Stimulated activated CD4-positive, alpha-beta T cell treated with anti-CD3 and anti-CD28 coated beads, Interleukin-4, amount 100 ng/mL, for 1 hour (primary cell): ENCODE measurements around the gene RYR2.
"Not testable (repeated sequence)": the region's sequence is repeated elsewhere in the genome, so short reads cannot be mapped to it uniquely, and the experiment has no call there.

ENCODE experiments used
- DNase-seq: peaks from one replicate; pipeline ENCODE4 v3.0.0-alpha.2; 2020

RYR2 gene

GRCh38 chr1:237591353-237591752 is 549.4 kb downstream of the RYR2 start:
- DNase-seq: no peak

GRCh38 chr1:237603036-237603568 is 561.1 kb downstream of the RYR2 start:
- DNase-seq: not testable (repeated sequence)

GRCh38 chr1:237608433-237608832 is 566.4 kb downstream of the RYR2 start:
- no peak for DNase-seq

- DNase-seq: no peak
Measured at GRCh38 chr1:237610157-237610556, 568.2 kb downstream of the RYR2 start.

- DNase-seq: no peak
Measured at GRCh38 chr1:237613984-237614383, 572.0 kb downstream of the RYR2 start.

DNA sequence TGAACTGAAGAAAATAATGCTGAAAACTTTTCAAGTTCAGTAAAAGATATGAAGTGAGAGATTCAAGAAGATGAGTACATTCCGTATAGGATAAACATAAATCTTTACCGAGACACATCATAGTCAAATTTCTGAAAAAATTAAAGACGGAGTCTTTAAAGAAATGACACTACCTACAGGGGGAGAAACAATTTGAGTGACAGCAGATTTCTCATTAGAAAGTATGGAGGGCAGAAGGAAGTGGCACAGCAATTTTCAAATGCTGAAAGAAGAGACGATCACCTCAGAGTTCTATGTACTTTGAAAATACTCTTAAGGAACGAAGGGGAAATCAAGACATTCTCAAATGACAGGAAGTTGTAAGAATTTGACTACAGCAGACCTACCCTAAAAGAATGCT is 577.6 kb downstream of the RYR2 start:
- no peak for DNase-seq

DNA sequence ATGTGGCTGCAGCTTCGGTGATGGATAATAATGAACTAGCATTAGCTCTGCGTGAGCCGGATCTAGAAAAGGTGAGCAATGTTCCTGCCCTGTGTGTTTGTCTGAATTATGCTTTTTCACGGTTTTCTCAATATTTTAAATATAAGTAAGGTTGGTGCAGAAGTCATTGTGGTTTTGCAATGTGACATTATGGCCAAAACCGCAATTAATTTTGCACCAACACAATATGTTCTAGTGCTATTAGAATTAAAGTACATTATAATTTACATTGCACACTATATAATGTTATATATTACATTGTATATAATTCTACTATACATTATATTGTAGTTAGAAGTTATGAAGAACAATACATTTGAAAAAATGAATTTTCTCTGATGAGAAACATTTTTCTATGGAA is 592.9 kb downstream of the RYR2 start:
- no peak for DNase-seq

- no peak for DNase-seq
Measured at GRCh38 chr1:237638555-237638954, 596.6 kb downstream of the RYR2 start.

DNA sequence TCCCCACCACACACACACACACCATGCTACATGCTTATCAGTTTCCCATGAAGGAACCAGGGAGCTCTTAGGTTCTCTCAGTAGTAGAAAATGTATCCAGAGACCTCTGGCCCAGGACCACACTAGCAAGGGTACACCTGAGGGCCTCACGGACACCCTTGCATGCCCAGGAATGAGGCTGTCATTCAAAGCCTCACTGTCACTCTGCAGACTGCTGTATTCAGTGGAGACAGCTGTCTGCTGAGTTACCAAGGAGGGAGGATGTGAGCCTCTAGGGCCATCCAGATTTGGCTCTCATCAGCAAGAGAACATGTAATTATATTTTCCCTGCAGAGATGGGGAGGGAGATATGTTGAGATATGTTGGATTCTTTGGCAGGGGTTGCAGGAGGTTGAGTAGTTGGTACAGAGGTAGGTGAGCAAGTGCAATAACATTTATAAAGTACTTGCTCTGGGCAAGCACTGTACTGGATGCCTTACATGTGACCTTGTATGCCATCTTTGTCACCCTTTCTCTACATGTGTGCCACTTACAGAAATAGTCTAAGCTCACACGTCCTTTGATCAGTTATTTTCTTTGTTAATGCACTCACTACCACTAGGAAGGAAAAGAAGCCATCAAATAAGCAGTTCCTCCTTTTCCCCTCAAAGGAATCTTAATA is 598.2 kb downstream of the RYR2 start:
- DNase-seq: no peak

DNA sequence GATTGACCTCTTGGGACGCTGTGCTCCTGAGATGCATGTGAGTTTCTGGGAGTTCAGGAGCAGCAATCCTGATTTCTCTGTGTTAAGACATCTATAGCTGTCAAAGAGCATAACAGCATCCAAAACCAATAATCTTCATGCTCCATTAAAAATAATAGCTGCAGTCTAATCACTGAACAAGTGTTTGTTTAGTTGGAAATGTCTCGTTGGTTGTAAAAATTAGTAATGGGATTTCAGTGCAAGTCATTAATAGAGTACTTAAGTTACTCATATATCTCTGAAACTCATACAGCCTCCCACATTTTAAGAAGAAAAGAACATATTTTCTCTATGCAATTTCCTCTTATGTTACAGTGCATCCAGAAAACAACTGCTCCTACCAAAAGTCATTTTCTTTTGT is 599.0 kb downstream of the RYR2 start:
- no peak for DNase-seq

GRCh38 chr1:237650809-237651208 is 608.8 kb downstream of the RYR2 start:
- no peak for DNase-seq

DNA sequence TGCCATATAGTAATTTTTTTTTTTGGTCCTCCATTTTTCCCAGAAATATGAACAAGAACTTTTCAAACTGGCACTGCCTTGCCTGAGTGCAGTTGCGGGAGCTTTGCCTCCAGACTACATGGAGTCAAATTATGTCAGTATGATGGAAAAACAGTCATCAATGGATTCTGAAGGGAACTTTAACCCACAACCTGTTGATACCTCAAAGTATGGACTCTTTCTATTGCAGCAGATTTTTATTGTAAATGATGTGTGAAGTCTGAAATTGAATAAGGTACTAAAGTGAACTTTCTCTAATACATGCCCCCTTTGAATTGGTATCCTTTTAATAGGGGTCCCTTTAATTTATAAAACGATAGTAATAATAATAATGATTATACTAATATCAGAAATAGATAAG is 613.8 kb downstream of the RYR2 start:
- no peak for DNase-seq

GRCh38 chr1:237664348-237664747 is 622.4 kb downstream of the RYR2 start:
- no peak for DNase-seq

DNA sequence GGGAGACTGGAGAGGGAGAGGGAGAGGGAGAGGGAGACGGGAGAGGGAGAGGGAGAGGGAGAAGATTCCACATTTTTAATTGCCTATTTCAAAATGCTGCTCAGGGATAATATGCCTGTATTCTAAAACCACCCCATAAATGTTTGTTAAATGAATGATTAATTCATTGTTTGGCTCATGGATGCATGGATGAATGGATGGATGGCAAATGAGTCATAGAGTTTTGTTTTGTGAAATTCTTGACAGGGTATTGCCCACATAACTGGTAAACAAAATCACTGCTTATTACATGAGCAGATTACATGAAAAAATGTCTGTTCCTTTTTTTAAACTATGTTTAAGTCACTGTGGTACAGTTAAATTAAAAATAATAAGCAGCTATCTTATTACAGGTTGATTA is 628.3 kb downstream of the RYR2 start:
- DNase-seq: no peak

GRCh38 chr1:237671262-237671661 is 629.3 kb downstream of the RYR2 start:
- DNase-seq: no peak

DNA sequence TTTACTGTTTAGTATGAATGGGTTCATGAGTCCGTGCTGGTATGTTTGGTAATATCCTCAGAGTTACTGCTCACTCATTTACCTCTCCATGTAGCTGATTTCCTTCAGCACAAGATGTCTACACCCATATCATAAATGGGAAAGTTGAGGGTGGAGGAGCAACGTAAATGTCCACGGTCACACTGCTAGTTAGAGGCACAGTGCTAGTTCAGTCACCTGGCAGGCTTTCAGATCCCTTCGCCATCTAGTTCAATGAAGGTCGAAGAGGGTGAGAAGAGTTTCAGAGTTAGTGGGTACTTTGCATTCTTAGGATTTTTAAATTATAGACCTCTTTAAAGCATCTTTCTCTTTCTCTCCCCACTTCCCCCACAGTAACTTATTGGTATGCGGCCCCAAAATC is 630.0 kb downstream of the RYR2 start:
- no peak for DNase-seq

- no peak for DNase-seq
Measured at GRCh38 chr1:237672748-237673147, 630.8 kb downstream of the RYR2 start.

GRCh38 chr1:237673631-237674030 is 631.6 kb downstream of the RYR2 start:
- DNase-seq: no peak

- DNase-seq: no peak
Measured at GRCh38 chr1:237677979-237678378, 636.0 kb downstream of the RYR2 start.

DNA sequence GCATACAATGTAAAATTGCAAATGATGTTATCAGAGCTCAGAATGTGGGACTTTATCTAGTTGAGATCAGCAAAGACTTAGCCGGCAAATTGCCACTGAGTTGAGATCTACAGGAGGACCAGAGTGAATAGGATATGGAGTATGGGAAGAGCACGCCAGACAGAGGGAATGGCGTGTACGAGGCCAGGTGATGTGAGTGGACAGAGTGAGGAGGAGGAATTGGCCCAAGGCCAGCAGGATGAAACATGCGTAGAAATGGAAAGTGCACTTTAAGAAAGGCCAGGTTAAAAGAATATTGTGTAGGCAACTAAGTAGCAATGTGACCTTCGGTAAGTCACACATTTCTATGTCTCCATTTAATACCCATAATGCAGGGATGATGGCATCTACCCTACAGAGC is 637.7 kb downstream of the RYR2 start:
- DNase-seq: no peak

DNA sequence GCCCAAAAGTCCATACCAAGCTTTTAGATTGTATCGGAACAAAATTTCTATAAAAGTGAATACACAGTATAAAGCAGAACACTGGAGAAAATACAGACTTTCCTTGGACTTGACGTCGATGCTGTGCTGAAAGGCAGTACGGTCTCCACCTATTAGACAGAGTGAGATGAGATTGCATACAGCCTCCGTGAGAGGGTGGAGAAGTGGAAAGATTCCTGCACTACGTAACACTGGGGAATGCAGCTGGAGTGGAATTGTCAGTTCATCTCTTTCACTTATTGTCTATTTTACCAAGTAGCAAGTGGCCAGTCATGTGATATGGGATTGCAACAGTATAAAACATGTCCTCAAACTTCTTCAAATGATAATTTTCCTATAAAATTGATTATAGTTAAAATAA is 639.2 kb downstream of the RYR2 start:
- no peak for DNase-seq

GRCh38 chr1:237684236-237684635 is 642.3 kb downstream of the RYR2 start:
- no peak for DNase-seq

DNA sequence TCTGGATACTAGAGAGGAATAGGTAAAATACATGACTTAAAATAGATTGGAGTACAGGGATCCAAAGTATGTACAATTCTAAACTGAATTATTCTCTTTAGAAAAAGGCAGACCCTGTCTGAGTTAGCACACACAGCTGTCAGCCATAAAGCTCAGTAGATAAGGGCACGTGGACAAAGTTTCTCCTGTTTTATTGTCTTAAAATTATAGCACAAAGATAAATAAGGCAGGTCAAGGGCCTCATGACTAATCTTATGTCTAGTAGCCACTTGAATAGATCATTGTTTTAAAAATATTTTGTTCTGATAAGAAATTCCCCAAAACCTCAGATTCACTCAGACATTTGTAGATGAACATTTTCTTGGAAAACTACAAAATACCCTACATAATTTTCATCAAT is 643.6 kb downstream of the RYR2 start:
- no peak for DNase-seq

GRCh38 chr1:237687804-237688203 is 645.8 kb downstream of the RYR2 start:
- DNase-seq: no peak

- no peak for DNase-seq
Measured at GRCh38 chr1:237690656-237691055, 648.7 kb downstream of the RYR2 start.
